ENCODE measurements around the gene RSRC1. TPM values are rescaled to one million over a fixed set of nuclear protein-coding genes. Genes with fewer than 3 reads are reported as not detected.

RSRC1 gene
- total and polyA plus RNA-seq, 2 of the 13 experiments (the other 11 are each of a cell fraction or from before 2014, with no cell fraction given), result 4.9 to 63.0 TPM

GRCh38 chr3:158420654-158421396 is 310.9 kb downstream of the RSRC1 start:
- no TSS peak for BruUV-seq (replicated peaks)
- WGBS (ENCODE audit: low lambda C conversion rate), result 87% methylated on average over 3 of the region's 3 CpGs
- ATAC-seq, result no peak
- TF ChIP-seq CBFB (CRISPR knock-in tag; IDR thresholded peaks at IDR 0.05), result no peak
- no peak for TF ChIP-seq DNMT3B (CRISPR knock-in tag; conservative IDR thresholded peaks at IDR 0.05)
- no peak for TF ChIP-seq KLF6 (CRISPR knock-in tag; IDR thresholded peaks at IDR 0.05)
- TF ChIP-seq, protein P1, sequence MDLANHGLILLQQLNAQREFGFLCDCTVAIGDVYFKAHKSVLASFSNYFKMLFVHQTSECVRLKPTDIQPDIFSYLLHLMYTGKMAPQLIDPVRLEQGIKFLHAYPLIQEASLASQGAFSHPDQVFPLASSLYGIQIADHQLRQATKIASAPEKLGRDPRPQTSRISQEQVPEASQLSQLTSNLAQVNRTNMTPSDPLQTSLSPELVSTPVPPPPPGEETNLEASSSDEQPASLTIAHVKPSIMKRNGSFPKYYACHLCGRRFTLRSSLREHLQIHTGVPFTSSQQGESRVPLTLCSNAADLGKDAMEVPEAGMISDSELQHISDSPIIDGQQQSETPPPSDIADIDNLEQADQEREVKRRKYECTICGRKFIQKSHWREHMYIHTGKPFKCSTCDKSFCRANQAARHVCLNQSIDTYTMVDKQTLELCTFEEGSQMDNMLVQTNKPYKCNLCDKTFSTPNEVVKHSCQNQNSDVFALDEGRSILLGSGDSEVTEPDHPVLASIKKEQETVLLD (CRISPR knock-in tag; IDR thresholded peaks at IDR 0.05; ENCODE audit: low read depth), result no peak
- TF ChIP-seq KDM4B (CRISPR knock-in tag; IDR thresholded peaks at IDR 0.05), result no peak
- no peak for TF ChIP-seq ZNF510 (CRISPR knock-in tag; IDR thresholded peaks at IDR 0.05; ENCODE audit: low read depth)
- TF ChIP-seq NR2F6 (IDR thresholded peaks at IDR 0.05), result no peak
- no peak for TF ChIP-seq NR2F6 (CRISPR knock-in tag; IDR thresholded peaks at IDR 0.05)
- TF ChIP-seq, protein P2, sequence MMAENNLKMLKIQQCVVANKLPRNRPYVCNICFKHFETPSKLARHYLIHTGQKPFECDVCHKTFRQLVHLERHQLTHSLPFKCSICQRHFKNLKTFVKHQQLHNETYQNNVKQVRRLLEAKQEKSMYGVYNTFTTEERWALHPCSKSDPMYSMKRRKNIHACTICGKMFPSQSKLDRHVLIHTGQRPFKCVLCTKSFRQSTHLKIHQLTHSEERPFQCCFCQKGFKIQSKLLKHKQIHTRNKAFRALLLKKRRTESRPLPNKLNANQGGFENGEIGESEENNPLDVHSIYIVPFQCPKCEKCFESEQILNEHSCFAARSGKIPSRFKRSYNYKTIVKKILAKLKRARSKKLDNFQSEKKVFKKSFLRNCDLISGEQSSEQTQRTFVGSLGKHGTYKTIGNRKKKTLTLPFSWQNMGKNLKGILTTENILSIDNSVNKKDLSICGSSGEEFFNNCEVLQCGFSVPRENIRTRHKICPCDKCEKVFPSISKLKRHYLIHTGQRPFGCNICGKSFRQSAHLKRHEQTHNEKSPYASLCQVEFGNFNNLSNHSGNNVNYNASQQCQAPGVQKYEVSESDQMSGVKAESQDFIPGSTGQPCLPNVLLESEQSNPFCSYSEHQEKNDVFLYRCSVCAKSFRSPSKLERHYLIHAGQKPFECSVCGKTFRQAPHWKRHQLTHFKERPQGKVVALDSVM (CRISPR knock-in tag; IDR thresholded peaks at IDR 0.05), result no peak
- TF ChIP-seq, protein P3, sequence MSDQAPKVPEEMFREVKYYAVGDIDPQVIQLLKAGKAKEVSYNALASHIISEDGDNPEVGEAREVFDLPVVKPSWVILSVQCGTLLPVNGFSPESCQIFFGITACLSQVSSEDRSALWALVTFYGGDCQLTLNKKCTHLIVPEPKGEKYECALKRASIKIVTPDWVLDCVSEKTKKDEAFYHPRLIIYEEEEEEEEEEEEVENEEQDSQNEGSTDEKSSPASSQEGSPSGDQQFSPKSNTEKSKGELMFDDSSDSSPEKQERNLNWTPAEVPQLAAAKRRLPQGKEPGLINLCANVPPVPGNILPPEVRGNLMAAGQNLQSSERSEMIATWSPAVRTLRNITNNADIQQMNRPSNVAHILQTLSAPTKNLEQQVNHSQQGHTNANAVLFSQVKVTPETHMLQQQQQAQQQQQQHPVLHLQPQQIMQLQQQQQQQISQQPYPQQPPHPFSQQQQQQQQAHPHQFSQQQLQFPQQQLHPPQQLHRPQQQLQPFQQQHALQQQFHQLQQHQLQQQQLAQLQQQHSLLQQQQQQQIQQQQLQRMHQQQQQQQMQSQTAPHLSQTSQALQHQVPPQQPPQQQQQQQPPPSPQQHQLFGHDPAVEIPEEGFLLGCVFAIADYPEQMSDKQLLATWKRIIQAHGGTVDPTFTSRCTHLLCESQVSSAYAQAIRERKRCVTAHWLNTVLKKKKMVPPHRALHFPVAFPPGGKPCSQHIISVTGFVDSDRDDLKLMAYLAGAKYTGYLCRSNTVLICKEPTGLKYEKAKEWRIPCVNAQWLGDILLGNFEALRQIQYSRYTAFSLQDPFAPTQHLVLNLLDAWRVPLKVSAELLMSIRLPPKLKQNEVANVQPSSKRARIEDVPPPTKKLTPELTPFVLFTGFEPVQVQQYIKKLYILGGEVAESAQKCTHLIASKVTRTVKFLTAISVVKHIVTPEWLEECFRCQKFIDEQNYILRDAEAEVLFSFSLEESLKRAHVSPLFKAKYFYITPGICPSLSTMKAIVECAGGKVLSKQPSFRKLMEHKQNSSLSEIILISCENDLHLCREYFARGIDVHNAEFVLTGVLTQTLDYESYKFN (CRISPR knock-in tag; conservative IDR thresholded peaks at IDR 0.05), result no peak
- TF ChIP-seq ZNF343 (CRISPR knock-in tag; IDR thresholded peaks at IDR 0.05), result no peak
- TF ChIP-seq ZFX (CRISPR knock-in tag; IDR thresholded peaks at IDR 0.05; ENCODE audit: low read depth), result no peak
- TF ChIP-seq, protein P4, sequence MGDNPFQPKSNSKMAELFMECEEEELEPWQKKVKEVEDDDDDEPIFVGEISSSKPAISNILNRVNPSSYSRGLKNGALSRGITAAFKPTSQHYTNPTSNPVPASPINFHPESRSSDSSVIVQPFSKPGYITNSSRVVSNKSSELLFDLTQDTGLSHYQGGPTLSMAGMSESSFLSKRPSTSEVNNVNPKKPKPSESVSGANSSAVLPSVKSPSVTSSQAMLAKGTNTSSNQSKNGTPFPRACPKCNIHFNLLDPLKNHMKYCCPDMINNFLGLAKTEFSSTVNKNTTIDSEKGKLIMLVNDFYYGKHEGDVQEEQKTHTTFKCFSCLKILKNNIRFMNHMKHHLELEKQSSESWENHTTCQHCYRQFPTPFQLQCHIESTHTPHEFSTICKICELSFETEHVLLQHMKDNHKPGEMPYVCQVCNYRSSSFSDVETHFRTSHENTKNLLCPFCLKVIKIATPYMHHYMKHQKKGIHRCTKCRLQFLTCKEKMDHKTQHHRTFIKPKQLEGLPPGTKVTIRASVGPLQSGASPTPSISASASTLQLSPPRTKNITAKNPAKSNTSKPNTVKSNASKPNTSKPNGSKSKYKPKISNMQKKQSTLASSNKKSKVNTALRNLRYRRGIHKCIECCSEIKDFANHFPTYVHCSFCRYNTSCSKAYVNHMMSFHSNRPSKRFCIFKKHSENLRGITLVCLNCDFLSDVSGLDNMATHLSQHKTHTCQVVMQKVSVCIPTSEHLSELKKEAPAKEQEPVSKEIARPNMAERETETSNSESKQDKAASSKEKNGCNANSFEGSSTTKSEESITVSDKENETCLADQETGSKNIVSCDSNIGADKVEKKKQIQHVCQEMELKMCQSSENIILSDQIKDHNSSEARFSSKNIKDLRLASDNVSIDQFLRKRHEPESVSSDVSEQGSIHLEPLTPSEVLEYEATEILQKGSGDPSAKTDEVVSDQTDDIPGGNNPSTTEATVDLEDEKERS (CRISPR knock-in tag; IDR thresholded peaks at IDR 0.05), result no peak
- no peak for TF ChIP-seq SRY (CRISPR knock-in tag; IDR thresholded peaks at IDR 0.05)

More at GRCh38 chr3:158420654-158421396, 310.9 kb downstream of the RSRC1 start:
- ChIA-PET CTCF (ENCODE audit: low intra/inter-chr PET ratio, low total read pairs) (no interaction called here), POLR2A (no interaction called here)
- Histone ChIP-seq H3K4me3 (replicated peaks in 1 of 3; ENCODE audit: insufficient read depth in 1 of 3, low read depth in 2 of 3, low read length in 3 of 3) (no peak overlapping the region), H3K36me3 (replicated peaks in 1 of 2; ENCODE audit: control insufficient read depth in 1 of 2, insufficient read depth in 2 of 2, low read length in 2 of 2) (no peaks in the 10 kb centered on the region), H3K4me2 (ENCODE audit: low read depth, low read length) (no peak overlapping the region), H2AFZ (ENCODE audit: low read length) (no peak overlapping the region), H3K9ac (ENCODE audit: insufficient read depth, low read depth, low read length) (no peak overlapping the region), H3K4me1 (ENCODE audit: insufficient read depth, low read length) (no peaks in the 10 kb centered on the region), H4K20me1 (ENCODE audit: insufficient read depth, low read length) (no peaks in the 10 kb centered on the region), H3K27ac (ENCODE audit: extremely low read length, insufficient read depth, low read length) (no peak overlapping the region), H3K79me2 (ENCODE audit: insufficient read depth, low read length) (no peaks in the 10 kb centered on the region), H3K27me3 (ENCODE audit: control insufficient read depth in 1 of 2, insufficient read depth in 2 of 2, low read length in 2 of 2) (no peaks in the 10 kb centered on the region), H3K9me3 (ENCODE audit: low read length) (no peaks in the 10 kb centered on the region)
- in situ Hi-C loops (cut with HindIII; ENCODE audit: extremely low pct_ligation_motif_present, low pct_unique_long_range_greater_than_20kb) (no loop called here), intact Hi-C loops (cut with micrococcal nuclease; ENCODE audit: unreplicated experiment) (no loop called here)
- DNase-seq (ENCODE audit: low spot score), result no peak
- no peak for FAIRE-seq

Data from HepG2 (cell line).